T follicular helper cell (primary cell): Measurements from ENCODE around the gene OSBPL5.

ENCODE experiments used
- DNase-seq: peaks from one replicate; pipeline ENCODE4 v3.0.0-alpha.2; 2020; ENCODE audit warnings: low read depth

Gene OSBPL5

GRCh38 chr11:3101921-3102640 is 63.0 kb downstream of the OSBPL5 start:
- no peak for DNase-seq

- DNase-seq: no peak
These were observed 65.9 kb downstream of the OSBPL5 start for GRCh38 chr11:3099178-3099577.

GRCh38 chr11:3096909-3097530 is 68.1 kb downstream of the OSBPL5 start:
- no peak for DNase-seq

DNA sequence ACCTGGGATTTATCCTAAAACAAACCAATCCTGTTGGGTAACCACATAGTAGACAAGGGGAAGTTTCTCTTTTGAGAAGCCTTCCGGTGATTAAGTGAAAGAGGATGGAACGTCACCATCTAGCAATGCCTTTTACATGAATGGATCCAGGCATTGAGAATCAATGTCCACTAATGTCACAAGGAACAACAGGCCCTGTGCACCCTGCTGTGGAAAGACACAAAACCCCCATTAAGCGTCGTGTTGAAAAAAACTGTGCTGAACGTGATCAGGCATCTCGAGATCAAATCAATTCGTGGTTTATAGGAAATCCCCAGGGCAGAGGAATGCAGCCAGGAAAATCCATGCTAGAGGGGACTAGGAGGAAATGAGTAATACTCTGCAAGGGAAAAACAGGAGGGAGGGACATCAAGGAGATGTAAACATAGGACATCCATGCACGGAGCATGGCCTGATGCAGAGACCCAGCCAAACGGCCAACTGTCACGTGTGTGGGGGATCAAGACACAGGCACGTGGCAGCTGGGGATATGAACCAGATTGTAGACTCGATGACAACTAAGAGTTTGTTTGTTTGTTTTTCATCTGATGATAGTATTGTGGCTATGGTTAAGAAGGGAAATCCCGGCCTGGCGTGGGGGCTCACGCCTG is 69.3 kb downstream of the OSBPL5 start:
- DNase-seq: no peak

- DNase-seq: no peak
These were observed 70.8 kb downstream of the OSBPL5 start for GRCh38 chr11:3094223-3094824.

DNA sequence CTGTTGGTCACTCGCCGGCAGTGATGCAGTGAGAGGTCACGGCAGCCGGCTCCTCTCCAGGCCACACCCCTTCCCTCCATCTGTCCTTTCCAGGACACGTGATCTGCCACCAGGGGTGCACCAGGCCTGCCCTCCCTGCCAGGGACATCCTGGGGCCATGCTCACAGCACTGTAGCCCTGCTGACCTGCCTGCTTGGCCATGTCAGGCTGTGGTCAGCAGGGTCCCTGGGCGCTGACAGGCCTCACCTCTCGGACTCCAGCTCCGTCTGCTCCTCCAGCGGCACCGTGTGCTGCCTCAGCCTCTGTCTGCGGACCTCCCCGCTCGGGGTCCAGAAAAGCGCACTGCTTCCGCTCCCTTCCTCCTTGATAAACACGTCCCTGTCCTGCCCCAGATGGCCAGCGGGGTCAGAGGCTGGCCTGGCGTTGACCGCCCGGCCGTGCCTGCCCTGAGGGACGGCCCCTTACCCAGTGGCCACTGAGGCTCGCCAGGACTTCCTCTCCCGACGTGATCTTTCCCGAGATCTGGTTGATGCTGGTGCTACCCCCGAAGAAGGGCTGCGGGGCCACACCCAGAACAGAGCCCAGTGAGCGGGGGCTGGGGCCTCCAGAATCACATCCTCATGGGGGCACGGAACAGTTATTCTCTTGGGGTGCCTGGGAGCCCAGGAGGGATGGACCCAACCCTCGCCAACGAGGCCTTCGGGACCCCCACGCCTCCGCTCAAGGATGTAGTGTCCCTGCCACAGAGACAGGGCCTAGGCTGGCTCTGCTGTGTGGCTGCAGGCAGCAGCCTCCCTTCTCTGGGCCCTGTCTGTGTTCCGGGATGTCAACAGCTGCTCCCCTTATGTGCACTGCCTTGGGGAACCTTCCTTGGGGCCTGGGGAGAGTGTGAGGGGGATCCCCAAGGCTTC is 71.6 kb downstream of the OSBPL5 start:
- DNase-seq: no peak

GRCh38 chr11:3092603-3093141 is 72.4 kb downstream of the OSBPL5 start:
- DNase-seq: no peak

- peak; percentile 59 for DNase-seq
These were observed 73.1 kb downstream of the OSBPL5 start for GRCh38 chr11:3091846-3092602.

GRCh38 chr11:3091081-3091845 is 73.8 kb downstream of the OSBPL5 start:
- no peak for DNase-seq

- no peak for DNase-seq
These were observed 74.8 kb downstream of the OSBPL5 start for GRCh38 chr11:3090096-3090901.

GRCh38 chr11:3089236-3090061 is 75.7 kb downstream of the OSBPL5 start:
- no peak for DNase-seq

- DNase-seq: no peak
These were observed 76.3 kb downstream of the OSBPL5 start for GRCh38 chr11:3088806-3089205.

GRCh38 chr11:3087821-3088800 is 77.0 kb downstream of the OSBPL5 start:
- no peak for DNase-seq

GRCh38 chr11:3087373-3087772 is 77.7 kb downstream of the OSBPL5 start:
- no peak for DNase-seq

DNA sequence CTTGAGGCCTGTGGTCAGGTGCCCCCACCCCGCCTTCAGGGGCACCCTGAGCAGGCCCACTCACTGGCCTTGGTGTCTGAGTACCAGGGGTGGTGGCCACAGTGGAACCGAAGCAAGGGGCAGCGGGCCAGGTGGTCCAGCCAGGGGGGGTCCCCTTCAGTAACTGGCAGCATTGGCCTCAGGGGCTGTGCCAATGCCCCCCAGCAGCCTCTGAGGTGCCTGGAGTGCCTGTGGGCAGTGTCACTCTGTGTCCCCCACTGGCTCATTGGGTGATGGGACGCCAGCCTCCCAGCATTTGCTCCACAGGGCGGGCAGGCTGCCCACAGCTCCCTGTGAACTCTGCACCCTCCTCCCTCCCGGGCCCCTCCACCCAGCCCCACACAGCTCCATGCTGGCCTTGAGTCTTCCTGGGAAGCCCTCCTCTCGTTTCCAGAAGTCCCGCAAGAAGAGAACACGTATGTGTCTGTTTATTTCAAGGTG is 78.4 kb downstream of the OSBPL5 start:
- DNase-seq: no peak

DNA sequence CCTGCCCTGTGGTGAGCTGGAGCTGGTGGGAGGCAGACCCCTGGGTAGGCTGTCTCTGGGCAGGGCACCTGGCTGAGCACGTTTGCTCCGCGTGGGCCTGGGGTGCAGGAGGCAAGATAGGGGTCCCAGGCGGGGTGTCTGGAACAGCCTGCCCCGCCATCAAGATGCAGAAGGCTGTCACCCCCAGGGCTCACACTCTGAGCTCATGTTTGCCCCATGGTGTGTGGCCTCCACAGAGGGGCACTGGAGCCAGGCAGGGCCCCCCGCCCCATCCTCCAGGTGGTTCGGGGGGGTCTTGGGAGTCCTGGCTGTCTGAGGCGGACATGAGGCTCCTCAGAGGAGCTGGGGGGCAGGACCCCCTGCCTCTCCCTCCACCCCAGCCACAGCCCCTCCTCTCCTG is 79.0 kb downstream of the OSBPL5 start:
- no peak for DNase-seq

DNA sequence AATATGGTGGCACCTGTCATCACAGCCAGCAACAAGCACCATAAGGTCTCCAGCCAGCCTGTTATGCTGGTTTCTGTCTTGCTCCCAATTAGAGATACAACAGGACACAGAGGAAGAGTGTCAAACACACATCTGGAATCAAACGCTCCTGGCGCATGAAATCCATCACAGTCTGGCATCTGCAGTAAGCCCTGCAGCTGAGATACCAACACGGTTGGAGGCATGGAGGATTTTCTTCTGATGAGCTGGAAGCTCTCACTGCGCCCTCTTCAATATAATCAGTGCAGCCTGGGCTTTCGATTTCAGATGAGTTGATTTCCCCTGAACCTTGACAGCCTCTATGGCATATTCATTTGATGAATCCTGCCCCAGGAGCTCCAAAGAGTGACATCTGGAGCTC is 80.1 kb downstream of the OSBPL5 start:
- DNase-seq: no peak
